HL-60/S4 treated with retinoic acid at 250 ng/mL for 4 days and 3 days (cell line): ENCODE results near the gene ABCC5.
"Not testable (repeated sequence)": the region's sequence is repeated elsewhere in the genome, so short reads cannot be mapped to it uniquely, and the experiment has no call there.

Experiments used
- in situ Hi-C: fragments of 300-500 bp; cut with MboI; formaldehyde crosslinking; loops from 2 replicates; pipeline ENCODE4 v1.7.0; 2022; ENCODE audit warnings: low sequenced_read_pairs

Gene ABCC5

DNA sequence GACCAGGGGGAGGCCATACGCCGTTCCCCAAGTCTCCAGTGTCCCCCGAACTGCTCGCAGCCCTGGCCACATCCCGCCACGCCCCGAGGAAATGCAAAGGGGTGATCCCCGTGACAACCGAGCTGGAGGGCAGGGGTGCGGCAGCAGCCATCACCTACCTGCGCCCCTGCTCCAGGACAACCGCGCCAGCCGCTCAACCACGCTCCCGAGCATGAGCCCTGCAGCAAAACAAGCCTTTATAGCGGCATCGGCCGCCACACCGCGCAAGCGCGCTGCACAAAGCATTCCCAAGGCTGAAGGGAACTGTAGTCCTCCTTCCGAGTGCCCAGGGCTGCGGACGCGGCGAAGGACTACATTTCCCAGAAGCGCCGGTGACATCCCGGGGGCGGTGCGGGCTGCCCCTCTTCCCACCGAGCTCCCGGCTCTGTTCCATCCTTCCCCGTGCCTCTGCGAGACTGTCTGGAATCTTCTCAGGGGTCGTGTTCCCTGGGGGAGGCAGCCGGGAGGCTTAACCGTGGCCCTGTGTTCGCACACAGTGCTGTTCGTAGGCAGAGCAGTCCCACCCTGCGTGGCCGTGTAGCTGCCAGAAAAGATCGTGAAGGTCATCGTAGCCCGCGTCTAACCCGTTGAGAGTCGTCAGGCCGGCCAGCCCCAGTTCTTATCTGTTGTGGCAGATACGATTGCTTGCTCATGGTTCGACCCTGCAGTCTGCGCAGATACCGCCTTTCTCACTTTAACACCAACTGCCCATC is at the start of gene ABCC5:
ABCC5 (minus strand) TSS at position 213 of the 752 bp plus-strand sequence. CDS start 3,492 bp downstream, outside the sequence.
- in situ Hi-C loops: no loop called here

DNA sequence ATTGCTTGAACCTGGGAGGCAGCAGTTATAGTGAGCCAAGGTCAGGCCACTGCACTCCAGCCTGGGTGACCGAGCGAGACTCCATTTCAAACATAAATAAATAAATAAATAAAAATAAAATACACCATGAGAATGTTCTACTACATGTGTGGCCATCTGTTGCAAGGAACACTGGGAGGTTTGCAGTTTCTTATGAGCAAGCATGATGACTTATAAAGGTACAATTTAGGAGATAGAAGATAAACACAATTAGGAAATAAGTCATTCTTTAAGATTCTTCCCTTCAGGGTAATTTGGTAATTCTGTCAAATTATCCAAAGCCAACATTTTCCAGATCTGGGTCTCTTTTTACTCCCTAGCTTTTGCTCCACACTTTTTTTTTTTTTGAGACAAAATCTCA is 48.5 kb upstream of the ABCC5 start:
- in situ Hi-C loops: no loop called here

DNA sequence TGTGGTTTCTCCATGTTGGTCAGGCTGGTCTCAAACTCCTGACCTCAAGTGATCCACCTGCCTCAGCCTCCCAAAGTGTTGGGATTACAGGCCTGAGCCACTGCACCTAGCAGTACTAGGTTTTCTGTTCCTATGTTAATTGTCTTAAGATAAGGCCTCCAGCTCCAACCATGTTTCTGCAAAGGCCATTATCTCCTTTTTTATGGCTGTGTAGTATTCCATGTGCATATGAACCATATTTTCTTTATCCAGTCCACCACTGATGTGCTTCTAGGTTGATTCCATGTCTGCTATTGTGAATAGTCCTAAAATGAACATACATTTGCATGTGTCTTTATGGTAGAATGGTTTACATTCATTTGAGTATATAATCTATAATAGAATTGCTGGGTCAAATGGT is 45.0 kb upstream of the ABCC5 start:
- in situ Hi-C loops: no loop called here

DNA sequence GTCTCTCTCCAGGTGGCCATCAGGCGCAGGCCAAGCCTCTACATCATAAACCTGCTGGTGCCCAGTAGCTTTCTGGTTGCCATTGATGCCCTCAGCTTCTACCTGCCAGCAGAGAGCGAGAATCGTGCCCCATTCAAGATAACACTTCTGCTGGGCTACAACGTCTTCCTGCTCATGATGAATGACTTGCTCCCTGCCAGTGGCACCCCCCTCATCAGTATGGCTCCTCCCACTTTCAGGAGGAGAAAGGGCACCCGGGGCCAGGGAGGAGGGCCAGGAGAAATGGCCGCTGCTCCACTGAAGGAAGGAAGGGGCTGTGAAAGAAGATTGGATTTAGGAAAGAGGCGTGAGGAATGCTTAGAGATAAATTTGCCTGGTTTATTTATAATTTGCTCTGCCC is 41.7 kb upstream of the ABCC5 start:
- in situ Hi-C loops: no loop called here

GRCh38 chr3:184058029-184058428 is 40.3 kb upstream of the ABCC5 start:
- in situ Hi-C loops: no loop called here

GRCh38 chr3:184052767-184053166 is 35.1 kb upstream of the ABCC5 start, which contains the start of gene HTR3C:
Gene HTR3C (plus strand): TSS chr3:184053047. CDS start chr3:184053081, 34 bp downstream.
- in situ Hi-C loops: no loop called here

DNA sequence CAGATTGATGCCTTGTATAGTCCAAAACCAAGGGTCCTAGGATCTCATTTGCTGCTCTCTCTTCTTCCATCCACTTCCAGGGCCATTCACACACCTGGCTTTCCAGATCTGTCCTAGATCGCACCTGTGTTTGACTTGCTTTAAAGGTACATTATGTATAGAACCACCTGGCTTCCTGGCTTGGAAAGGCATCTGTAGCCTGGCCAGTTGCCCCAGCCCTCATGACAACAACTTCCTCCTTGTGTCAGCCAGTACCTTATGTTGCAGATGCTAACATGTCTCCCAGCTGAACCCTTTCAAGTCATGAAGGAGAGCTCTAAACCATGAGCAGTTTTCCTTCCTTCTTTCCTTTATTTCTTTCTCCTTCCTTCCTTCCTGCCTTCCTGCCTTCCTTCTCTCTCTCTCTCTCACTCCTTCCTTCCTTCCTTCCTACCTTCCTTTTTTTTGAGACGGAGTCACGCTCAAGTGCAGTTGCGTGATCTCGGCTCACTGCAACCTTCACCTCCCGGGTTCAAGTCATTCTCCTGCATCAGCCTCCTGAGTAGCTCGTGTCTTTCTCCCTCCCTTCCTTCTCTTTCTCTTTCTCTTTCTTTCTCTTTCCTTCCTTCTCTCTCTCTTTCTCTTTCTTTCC is 32.6 kb upstream of the ABCC5 start:
- in situ Hi-C loops: no loop called here

GRCh38 chr3:184045995-184046394 is 28.3 kb upstream of the ABCC5 start:
- in situ Hi-C loops: no loop called here

GRCh38 chr3:184042617-184043016 is 24.9 kb upstream of the ABCC5 start:
- in situ Hi-C loops: no loop called here

GRCh38 chr3:184040010-184040409 is 22.3 kb upstream of the ABCC5 start:
- in situ Hi-C loops: no loop called here

- in situ Hi-C loops: no loop called here
Observed at GRCh38 chr3:184039414-184039813, 21.7 kb upstream of the ABCC5 start.

- in situ Hi-C loops: not testable (repeated sequence)
Observed at GRCh38 chr3:184038307-184038706, 20.6 kb upstream of the ABCC5 start.

DNA sequence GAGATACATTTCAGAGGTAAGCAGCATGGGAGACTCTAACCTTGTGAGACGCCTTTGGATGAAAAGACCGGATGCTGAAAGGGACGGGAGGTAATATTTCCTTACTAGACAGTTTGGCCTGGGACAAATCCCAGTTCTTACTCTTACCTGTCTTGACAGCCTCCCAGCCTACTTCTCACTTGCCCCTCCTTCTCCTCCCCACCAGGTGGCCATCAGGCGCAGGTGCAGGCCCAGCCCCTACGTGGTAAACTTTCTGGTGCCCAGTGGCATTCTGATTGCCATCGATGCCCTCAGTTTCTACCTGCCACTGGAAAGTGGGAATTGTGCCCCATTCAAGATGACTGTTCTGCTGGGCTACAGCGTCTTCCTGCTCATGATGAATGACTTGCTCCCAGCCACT is 20.1 kb upstream of the ABCC5 start:
- in situ Hi-C loops: no loop called here

DNA sequence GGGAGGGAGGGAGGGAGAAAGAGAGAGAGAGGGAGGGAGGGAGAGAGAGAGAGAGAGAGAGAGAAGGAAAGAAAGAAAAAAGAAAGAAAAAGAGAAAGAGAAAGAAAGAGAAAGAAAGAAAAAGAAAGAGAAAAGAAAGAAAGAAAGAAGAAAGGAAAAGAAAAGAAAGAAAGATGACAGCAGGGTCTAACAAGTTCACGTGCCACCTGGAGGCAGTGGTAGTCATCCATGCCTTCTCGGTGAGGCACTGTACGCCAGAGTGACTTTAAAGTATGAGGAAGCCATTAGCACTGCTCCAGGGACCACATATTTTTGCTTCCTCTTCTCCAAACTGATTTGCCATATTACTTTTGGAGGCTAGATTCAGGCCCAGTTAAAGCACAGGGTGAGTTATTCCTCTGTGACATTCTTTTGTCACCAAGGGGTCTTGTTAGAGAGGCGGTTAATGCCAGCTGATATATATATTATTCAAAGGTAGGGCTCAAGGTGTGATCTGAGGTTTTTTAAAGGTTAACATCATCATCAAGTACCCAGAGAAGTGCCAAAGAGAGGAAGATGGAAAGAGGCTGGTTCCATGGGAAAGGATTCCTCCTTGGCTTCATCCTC is 13.6 kb upstream of the ABCC5 start, which contains the start of gene HTR3D:
HTR3D (plus strand) TSS at position 556 of the 606 bp plus-strand sequence; CDS start at position 556, 0 bp downstream.
- in situ Hi-C loops: no loop called here

DNA sequence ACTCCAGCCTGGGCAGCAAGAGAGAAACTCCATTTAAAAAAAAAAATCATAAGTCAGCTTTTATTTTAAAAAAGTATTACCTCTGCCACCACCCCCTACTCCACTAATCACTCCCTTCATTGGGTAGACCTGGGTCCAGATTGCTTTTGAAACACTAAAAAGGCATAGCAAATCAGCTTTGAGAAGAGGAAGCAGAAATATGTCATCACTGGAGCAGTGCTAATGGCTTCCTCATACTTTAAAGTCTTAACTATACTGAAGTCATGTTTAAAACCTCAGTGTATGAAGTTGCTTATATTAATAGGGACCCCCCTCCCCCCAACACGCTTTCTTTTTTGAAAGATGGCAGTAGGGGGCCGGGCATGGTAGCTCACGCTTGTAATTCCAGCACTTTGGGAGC is 12.9 kb upstream of the ABCC5 start:
- in situ Hi-C loops: no loop called here

DNA sequence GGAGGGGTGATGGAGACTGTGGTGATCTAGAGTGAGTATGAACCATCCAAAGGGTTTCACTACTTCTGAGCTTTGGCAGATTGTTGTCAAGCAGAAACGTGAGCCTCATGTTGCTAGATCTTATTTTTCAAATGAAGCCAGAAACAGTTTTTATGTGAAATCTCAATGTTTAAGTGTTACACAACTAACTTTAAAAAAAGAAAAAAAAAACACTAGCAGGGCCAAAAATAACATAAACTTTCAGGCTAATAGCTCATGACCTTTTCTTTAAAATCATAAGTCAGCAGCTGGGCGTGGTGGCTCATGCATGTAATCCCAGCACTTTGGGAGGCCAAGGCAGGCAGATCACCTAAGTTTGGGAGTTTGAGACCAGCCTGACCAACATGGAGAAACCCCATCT is 11.8 kb upstream of the ABCC5 start:
- in situ Hi-C loops: no loop called here

DNA sequence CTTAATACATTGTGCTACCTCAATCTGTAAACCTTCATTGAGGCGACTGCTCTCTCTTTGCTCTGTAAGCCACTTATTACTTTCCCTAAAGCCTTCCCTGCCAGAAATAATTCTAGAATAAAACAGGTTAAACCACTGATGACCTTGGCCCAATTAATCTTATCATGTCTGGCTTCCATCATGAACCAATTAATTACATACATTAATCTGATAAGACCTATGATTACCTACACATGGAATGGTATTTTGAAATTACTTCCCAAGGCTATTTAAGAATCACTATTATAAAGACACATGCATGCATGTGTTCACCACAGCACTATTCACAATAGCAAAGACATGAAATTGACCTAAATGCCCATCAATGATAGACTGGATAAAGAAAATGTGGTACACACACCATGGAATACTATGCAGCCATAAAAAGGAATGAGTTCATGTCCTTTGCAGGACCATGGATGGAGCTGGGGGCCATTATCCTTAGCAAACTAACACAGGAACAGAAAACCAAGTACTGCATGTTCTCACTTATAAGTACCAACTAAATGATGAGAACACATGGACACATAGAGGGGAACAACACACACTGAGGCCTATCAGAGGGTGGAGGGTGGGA is 10.7 kb upstream of the ABCC5 start:
- in situ Hi-C loops: not testable (repeated sequence)

GRCh38 chr3:184025256-184025655 is 7.6 kb upstream of the ABCC5 start:
- in situ Hi-C loops: not testable (repeated sequence)

DNA sequence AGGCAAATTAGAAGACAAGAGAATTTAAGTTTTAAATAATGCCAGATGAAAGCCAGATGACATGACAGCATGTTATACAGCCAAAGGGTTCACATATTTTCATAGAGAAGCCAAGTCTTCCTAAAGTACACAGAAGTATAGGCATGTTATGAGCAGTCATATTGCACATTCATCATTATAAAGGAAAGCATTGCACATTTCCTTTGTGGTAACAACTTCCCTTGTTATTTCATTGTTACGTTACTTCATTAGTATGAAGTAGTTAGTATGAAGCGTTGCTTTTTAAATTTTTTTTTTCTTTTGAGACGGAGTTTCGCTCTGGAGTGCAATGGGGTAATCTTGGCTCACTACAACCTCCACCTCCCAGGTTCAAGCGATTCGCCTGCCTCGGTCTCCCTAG is 4.6 kb upstream of the ABCC5 start:
- in situ Hi-C loops: no loop called here

- in situ Hi-C loops: no loop called here
Observed at GRCh38 chr3:184018424-184018973, 815 bp upstream of the ABCC5 start.
